Stimulated activated CD8-positive, alpha-beta memory T cell treated with anti-CD3 and anti-CD28 coated beads, Interleukin-4, amount 100 ng/mL, for 1 hour (primary cell): ENCODE results near the gene TRPT1.

Experiments used
- DNase-seq, 2 donors: peaks; one replicate each; pipeline ENCODE4 v3.0.0-alpha.2; 2020; ENCODE audit warnings: low read depth in 2 of 2, low spot score in 1 of 2

The TRPT1 gene

DNA sequence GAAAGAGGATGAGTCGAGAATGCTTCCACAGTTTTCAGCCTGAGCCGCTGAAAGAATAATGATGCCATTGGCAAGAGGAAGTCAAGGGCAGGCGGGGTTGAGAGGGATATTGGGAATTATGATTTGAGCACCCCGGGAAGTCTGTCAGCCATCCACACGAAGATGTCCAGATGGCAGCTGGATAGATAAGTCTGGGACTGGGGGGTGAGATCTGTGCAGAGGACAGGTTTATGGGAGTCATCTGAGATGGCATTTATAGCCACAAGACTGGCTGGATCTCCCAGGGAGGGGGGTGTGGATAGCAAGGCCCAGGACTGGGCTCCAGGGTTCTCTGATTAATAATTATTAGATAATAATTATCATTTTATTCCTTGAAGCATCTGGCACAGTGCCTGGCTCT lies 45.1 kb downstream of the TRPT1 start:
- DNase-seq = no peak

DNA sequence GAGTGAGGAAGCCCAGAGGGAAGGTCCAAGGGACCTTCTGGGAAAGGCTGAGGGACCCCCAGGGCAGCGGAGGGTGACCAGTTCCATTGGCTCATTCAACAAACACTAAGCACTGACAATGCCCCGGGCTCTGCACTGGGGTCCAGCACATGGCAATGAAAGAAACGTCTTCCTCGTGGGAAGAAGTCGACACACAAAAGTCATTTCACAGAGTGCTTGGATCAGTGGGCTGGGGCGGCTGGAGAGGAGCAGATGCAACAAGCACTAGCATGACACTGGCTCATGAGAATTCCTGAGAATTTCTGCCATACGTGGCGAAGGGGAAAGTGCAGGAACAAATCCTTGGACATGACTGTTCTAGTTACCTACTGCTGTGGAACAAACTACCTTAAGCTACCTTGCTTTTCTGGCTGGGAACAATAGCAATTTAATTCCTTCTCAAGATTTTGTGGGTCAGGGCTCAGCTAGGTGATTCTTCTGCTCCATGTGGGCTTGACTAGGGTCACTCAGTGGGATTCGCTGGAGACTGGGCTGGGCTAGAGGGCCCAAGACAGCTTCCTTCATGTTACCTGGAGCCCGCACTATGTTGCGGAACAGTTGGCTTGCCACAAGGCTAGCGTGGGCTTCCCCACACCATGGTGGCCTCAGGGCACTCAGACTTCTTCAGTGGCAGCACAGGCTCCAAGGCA lies 46.9 kb downstream of the TRPT1 start:
- no peak for DNase-seq

DNA sequence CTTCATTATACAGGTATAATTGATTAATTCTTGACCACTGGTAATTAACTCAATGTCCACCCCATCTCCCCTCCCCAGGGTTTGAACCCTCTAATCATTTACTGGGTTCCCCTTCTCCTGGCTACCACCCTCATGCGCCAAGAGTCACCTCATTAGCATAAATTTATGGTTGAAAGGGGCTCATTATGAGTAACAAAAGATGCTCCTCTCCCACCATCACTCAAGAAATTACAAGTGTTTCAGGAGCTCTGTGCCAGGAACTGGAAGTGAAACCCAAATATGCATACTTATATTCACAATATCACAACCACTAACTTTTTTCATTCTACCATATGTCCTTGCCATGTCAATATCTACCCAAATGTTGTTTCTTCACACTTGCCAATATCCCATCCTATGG lies 47.8 kb downstream of the TRPT1 start:
- no peak for DNase-seq

DNA sequence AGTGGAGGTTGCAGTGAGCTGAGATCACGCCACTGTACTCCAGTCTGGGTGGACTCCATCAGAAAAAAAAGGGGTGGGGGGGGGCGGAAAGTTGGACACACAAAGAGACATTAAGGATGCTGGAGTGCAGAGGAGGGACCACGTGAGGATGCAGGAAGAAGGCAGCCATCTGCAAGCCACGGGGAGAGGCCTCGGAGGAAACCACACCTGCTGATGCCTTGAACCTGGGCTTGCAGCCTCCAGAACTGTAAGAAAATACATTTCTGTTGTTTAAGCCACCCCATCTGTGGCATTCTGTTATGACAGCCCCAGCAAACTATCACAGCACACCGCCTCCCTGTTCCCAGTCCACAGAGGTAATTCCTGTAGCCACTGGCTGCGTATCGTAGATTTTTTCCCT lies 49.2 kb downstream of the TRPT1 start:
- no peak for DNase-seq
